Endothelial cell of umbilical vein (primary cell): ENCODE measurements around the gene TYW5. TPM values are rescaled to one million over a fixed set of nuclear protein-coding genes. Genes with fewer than 3 reads are reported as not detected.

Experiments used
- BruUV-seq: library from RNA; stranded (reverse); fragments of 400-500 nt; replicated peaks from 2 replicates; lab custom pipeline; 2021; lab: Mats Ljungman, UMichigan
- CTCF ChIA-PET: fragments of 300-600, 350-600 bp; sonication (Branson Sonifier 250); formaldehyde crosslinking; loops from one replicate; lab custom pipeline; 2021; ENCODE audit warnings: antibody characterized with exemption, inconsistent platforms; lab: Charles Lee
- POLR2A ChIA-PET: fragments of 300-600, 350-600 bp; sonication (Branson Sonifier 250); formaldehyde crosslinking; loops from one replicate; lab custom pipeline; 2021; ENCODE audit warnings: antibody characterized with exemption, inconsistent platforms; lab: Charles Lee
- DNase-seq: peaks from one replicate; pipeline ENCODE4 v3.0.0-alpha.2; 2011; ENCODE audit warnings: low read depth, low spot score
- FAIRE-seq: peaks from 2 replicates; lab custom pipeline; 2011; peaks lifted over from hg19 to GRCh38; lab: Jason Lieb, UNC
- H2AFZ ChIP-seq: 2 replicates; pipeline ENCODE4 v1.6.0; 2012; ENCODE audit warnings: low read depth, low read length, control low read depth, inconsistent platforms
- H3K27ac ChIP-seq: 2 replicates; pipeline ENCODE4 v1.5.1; 2011; ENCODE audit warnings: low read depth, mild to moderate bottlenecking, control low read depth, low read length, moderate library complexity; ENCODE audit not compliant: insufficient read depth
- H3K27me3 ChIP-seq, 2 experiments: 2 replicates each; pipeline versions ENCODE4 v1.6.0 to v1.6.1; 2011; ENCODE audit warnings: low read length in 2 of 2, mixed read lengths in 1 of 2; ENCODE audit not compliant: control insufficient read depth in 2 of 2, insufficient read depth in 2 of 2
- H3K36me3 ChIP-seq, 2 experiments: 2 replicates in 1 of 2; 3 replicates in 1 of 2; pipeline ENCODE4 v1.5.1; 2011; ENCODE audit warnings: low read length in 2 of 2, mild to moderate bottlenecking in 1 of 2, moderate library complexity in 1 of 2; ENCODE audit not compliant: control insufficient read depth in 2 of 2, insufficient read depth in 2 of 2; ENCODE audit errors: extremely low read depth in 1 of 2
- H3K4me1 ChIP-seq: 3 replicates; pipeline ENCODE4 v1.5.1; 2011; ENCODE audit warnings: mild to moderate bottlenecking, low read length; ENCODE audit not compliant: control insufficient read depth, insufficient read depth; ENCODE audit errors: extremely low read depth
- H3K4me2 ChIP-seq: 2 replicates; pipeline ENCODE4 v1.6.1; 2011; ENCODE audit warnings: low read length, control low read depth, mixed read lengths; ENCODE audit not compliant: insufficient read depth
- H3K4me3 ChIP-seq, 3 experiments: fragments of 200-600 bp in 1 of 3; sonication (generic), shearing (Covaris generic) in 1 of 3; replicated peaks in 1 of 3; 2 replicates each; pipeline ENCODE4 v1.5.1; 2011 to 2016; ENCODE audit warnings: control low read depth in 3 of 3, low read length in 3 of 3, mild to moderate bottlenecking in 2 of 3, inconsistent platforms in 1 of 3, low read depth in 1 of 3, moderate library complexity in 1 of 3; ENCODE audit not compliant: insufficient read depth in 1 of 3
- H3K79me2 ChIP-seq: 2 replicates; pipeline ENCODE4 v1.6.0; 2012; ENCODE audit warnings: low read length, inconsistent platforms; ENCODE audit not compliant: control insufficient read depth, insufficient read depth
- H3K9ac ChIP-seq: replicated peaks from 2 replicates; pipeline ENCODE3; 2011; ENCODE audit warnings: low read length, control low read depth; ENCODE audit not compliant: insufficient read depth; ENCODE audit errors: extremely low read depth
- H3K9me1 ChIP-seq: replicated peaks from 3 replicates; pipeline ENCODE4 v1.6.0; 2011; ENCODE audit warnings: mild to moderate bottlenecking, low read length; ENCODE audit not compliant: control insufficient read depth, insufficient read depth; ENCODE audit errors: extremely low read depth
- H3K9me3 ChIP-seq: replicated peaks from 2 replicates; pipeline ENCODE4 v1.5.1; 2012; ENCODE audit warnings: low read length, inconsistent platforms; ENCODE audit not compliant: control insufficient read depth, insufficient read depth
- H4K20me1 ChIP-seq: replicated peaks from 2 replicates; pipeline ENCODE3; 2011; ENCODE audit warnings: mild to moderate bottlenecking, low read length; ENCODE audit not compliant: control insufficient read depth, insufficient read depth; ENCODE audit errors: extremely low read depth
- CTCF ChIP-seq, 2 donors: IDR thresholded peaks; 1 replicate in 1 of 2; 2 replicates in 1 of 2; pipeline ENCODE4 v1.5.1; 2011; ENCODE audit warnings: low read length in 2 of 2, mild to moderate bottlenecking in 2 of 2, moderate library complexity in 2 of 2, control low read depth in 1 of 2, inconsistent platforms in 1 of 2, low read depth in 1 of 2; ENCODE audit not compliant: insufficient read depth in 1 of 2; ENCODE audit errors: extremely low read depth in 1 of 2
- EZH2 ChIP-seq: IDR thresholded peaks from 2 replicates; pipeline ENCODE4 v1.6.1; 2012; ENCODE audit warnings: borderline replicate concordance, low read depth, mild to moderate bottlenecking, moderate library complexity, low read length, inconsistent platforms; ENCODE audit not compliant: severe bottlenecking
- FOS ChIP-seq: IDR thresholded peaks from 2 replicates; pipeline ENCODE4 v1.6.1; 2011; ENCODE audit warnings: mild to moderate bottlenecking, low read length, moderate library complexity, borderline replicate concordance; ENCODE audit not compliant: insufficient read depth
- GATA2 ChIP-seq: IDR thresholded peaks from 2 replicates; pipeline ENCODE4 v1.7.0; 2011; ENCODE audit warnings: low read depth, mild to moderate bottlenecking, moderate library complexity, mixed read lengths, low read length; ENCODE audit not compliant: insufficient read length, insufficient read depth
- JUN ChIP-seq: IDR thresholded peaks from 2 replicates; pipeline ENCODE4 v1.6.1; 2011; ENCODE audit warnings: borderline replicate concordance, low read depth; ENCODE audit not compliant: insufficient read length, insufficient read depth
- MAX ChIP-seq: IDR thresholded peaks from 2 replicates; pipeline ENCODE4 v1.6.1; 2011; ENCODE audit not compliant: insufficient read depth, insufficient read length
- MYC ChIP-seq: IDR thresholded peaks from one replicate; pipeline ENCODE4 v1.6.1; 2011; ENCODE audit warnings: mild to moderate bottlenecking, low read depth, low read length
- POLR2A ChIP-seq: IDR thresholded peaks from 2 replicates; pipeline ENCODE4 v1.6.1; 2012; ENCODE audit warnings: low read depth, mild to moderate bottlenecking, control low read depth, low read length
- POLR2AphosphoS5 ChIP-seq: IDR thresholded peaks from 2 replicates; pipeline ENCODE4 v1.6.1; 2012; ENCODE audit warnings: low read depth, mild to moderate bottlenecking, control low read depth, low read length, moderate library complexity; ENCODE audit not compliant: insufficient read depth
- dilution Hi-C: fragments of 300-500 bp; cut with MboI; formaldehyde crosslinking; loops from one replicate; pipeline ENCODE4 v1.15.0; 2019; ENCODE audit warnings: low sequenced_read_pairs; ENCODE audit not compliant: extremely low pct_ligation_motif_present
- intact Hi-C: fragments of 100-400 bp; cut with micrococcal nuclease; formaldehyde crosslinking; loops from one replicate; pipeline ENCODE4 v1.10.0; 2022
- polyA plus RNA-seq, 4 experiments: library from polyadenylated mRNA; depleted of rRNA in 3 of 4; stranded (reverse) in 3 of 4; unstranded in 1 of 4; fragments of >200 nt; gene quantifications; 2 replicates each; pipeline versions ENCODE4 v1.2.1 to v1.2.3, GENCODE V29; 2011 to 2012; ENCODE audit warnings: missing spikeins in 1 of 4
- total RNA-seq: library from RNA; stranded (reverse); gene quantifications from 2 replicates; pipeline ENCODE4 v1.2.3, GENCODE V29; 2021

TYW5 gene
- total and polyA plus RNA-seq, 2 donors (not counting 3 experiments of a cell fraction or from before 2014, with no cell fraction given) = 2.6 to 8.9 TPM

GRCh38 chr2:199968126-199968525 is 12.8 kb upstream of the TYW5 start:
- Histone ChIP-seq H3K79me2 (no peaks in the 10 kb centered on the region), H3K9me3 (no peaks in the 10 kb centered on the region), H3K27ac (no peak overlapping the region), H3K36me3 (peaks cover 0 to 6% of the 10 kb centered on the region in 2 experiments), H3K4me3 (no peak overlapping the region), H3K27me3 (no peaks in the 10 kb centered on the region), H3K9me1 (no peaks in the 10 kb centered on the region), H3K4me2 (no peak overlapping the region), H4K20me1 (no peaks in the 10 kb centered on the region), H2AFZ (no peak overlapping the region), H3K9ac (no peak overlapping the region), H3K4me1 (no peaks in the 10 kb centered on the region)
- TF ChIP-seq JUN = no peak
- TF ChIP-seq MYC = no peak
- TF ChIP-seq FOS = no peak
- no peak for TF ChIP-seq POLR2A
- no peak for TF ChIP-seq POLR2AphosphoS5
- no peak for TF ChIP-seq GATA2
- no peak for TF ChIP-seq MAX
- no peak for TF ChIP-seq CTCF (IDR thresholded peaks at IDR 0.05; ENCODE audit: extremely low read depth in 1 of 2, insufficient read depth in 1 of 2, low read depth in 1 of 2, low read length in 2 of 2)
- no peak for TF ChIP-seq EZH2
- FAIRE-seq (no peak), DNase-seq (no peak)
- POLR2A ChIA-PET = no interaction called here
- dilution Hi-C loops = no loop called here
- no TSS peak for BruUV-seq
- intact Hi-C loops = no loop called here
- CTCF ChIA-PET = interaction anchor here (1.2 kb wide), 2 partner anchors 502 to 513 kb away, joined by 3 to 4 read pairs; no protein-coding TSS in a partner anchor
